Measurements from ENCODE around the gene GPR180.

- TF ChIP-seq CTCF (IDR thresholded peaks at IDR 0.05) (no peak), POLR2A (IDR thresholded peaks at IDR 0.05) (no peak)
Measured at GRCh38 chr13:94612050-94612449, 10.4 kb downstream of the GPR180 start.
